ENCODE results near the gene HSD17B1.
"Not testable (repeated sequence)": the region's sequence is repeated elsewhere in the genome, so short reads cannot be mapped to it uniquely, and the experiment has no call there.

HSD17B1 gene, protein sequence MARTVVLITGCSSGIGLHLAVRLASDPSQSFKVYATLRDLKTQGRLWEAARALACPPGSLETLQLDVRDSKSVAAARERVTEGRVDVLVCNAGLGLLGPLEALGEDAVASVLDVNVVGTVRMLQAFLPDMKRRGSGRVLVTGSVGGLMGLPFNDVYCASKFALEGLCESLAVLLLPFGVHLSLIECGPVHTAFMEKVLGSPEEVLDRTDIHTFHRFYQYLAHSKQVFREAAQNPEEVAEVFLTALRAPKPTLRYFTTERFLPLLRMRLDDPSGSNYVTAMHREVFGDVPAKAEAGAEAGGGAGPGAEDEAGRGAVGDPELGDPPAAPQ

DNA sequence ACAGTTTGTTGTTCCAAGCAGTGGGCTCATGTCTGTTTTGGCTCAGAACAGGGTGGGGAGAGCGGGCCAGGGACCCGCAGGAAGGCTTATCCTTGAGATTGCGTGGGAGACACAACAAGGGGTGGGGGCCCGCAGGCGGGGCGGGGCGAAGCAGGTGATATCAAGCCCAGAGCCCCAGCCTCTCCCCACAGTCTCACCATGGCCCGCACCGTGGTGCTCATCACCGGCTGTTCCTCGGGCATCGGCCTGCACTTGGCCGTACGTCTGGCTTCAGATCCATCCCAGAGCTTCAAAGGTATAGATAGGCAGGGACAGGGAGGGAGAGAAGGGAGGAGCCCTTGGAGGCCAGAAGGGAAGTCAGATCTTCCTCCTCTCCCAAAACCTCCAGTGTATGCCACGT, at the start of gene HSD17B1:
Gene HSD17B1 (plus strand): TSS at position 188 of the 400 bp plus-strand sequence. CDS start 11 bp downstream, at position 199.
- DNase-seq = not testable (repeated sequence)

DNA sequence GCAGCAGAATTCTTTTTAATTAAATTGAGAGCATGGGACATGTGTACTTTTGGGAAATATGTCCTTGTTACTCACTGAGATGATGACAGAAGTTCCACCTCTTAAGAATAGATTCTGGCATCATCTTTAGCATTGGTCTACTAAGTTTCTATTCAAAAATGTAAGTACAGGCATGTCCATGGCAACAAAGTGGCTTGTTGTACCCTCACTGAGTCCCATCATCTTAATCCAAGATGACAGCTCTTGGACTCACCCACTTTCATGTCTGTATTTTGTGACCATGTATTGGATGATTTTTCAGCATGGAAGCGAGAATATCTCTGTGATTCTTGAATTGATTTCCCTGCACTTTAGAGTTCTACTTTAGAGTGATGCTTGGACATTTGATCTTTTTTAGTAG, 49.8 kb upstream of the HSD17B1 start:
- DNase-seq = no peak

DNA sequence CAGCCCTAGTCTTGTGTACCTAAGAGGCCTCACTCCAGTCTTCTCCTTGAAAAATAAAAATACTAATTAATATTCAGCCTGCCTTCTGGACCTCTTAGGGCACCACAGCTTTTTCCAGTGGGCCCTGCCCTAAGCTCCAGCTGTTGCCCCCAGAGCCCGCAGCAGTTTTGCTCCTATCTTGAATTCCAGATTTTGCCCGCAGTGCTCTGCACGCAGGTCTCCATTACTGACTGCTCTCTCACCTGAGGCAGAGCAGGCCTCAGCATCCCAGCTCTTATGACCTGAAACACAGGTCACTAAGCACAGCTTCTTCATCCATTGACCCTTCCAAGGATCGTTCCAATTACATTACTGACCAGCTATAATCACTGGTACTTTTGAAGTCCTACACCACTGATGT, 45.1 kb upstream of the HSD17B1 start:
- no peak for DNase-seq

DNA sequence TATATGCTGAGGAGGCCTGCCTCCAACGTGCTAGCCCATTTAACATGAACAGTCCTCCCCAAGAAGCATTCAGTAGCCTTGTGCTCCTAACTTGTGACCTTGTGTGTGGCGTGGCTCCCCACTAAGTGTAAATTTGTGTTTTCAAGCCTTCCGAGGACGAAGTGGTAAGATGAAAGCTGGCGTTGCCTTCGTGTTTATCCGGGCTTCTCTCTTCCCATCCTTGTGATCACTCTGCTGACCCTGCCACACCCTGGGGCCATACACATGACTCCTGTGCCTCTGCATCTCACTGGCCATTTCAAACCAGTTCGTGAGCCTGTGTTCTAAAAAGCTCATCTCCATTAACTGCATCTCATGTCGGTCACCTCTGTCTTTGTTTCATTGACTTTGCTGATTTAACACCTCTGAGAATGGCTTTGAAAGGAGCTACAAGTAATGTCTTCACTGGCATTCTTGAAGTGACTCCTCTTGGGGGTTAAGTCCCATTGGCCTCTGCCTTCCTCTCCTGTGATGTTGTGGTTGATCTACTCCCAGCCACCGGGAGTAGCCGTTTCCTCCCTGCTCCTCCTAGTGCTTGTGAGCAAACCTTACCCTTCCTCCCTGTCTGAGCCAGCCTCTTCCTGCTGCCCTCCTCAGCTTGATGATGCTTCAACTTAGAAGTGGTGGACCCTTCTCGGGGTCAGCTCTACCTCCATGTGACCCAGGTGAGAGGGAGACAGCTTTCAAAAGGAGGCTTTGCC, 44.1 kb upstream of the HSD17B1 start:
- DNase-seq = no peak

DNA sequence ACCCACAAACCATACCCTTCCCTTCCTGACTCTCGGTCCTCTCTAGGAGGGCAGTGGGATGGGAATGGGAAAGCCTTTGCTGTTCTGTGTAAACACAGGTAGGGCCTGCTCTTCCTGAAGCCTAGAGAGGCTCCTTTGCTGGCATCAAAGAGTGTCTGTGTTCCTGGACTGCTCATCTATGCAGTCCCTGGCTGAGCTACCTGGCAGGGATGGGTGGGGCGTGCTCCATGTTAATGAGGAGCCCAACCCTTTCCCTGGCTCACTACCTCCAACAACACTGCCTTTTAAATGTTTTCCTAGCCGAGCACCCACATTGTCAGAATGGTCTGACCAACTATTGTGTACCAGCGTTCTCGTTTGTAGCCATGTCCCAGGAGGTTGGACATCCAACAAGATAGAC, 43.3 kb upstream of the HSD17B1 start:
- no peak for DNase-seq

DNA sequence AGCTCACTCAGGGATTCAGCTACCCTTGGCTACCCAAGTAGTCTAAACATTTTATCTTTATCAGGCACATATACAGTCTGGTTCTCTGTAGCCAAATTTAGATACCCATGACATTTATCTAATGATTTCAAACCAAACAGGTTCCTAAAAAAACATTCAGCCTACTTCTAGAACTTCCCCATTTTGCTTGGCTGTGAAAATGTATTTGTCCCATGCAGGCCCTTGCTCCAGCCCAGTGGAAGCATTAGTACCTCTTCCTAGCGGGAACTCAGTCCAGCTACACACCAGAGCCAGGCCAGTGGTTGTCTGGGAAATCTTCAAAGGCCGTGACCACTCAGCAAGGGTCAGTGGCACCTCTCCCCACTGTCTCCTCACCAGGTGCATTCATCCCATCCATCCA, 42.9 kb upstream of the HSD17B1 start:
- no peak for DNase-seq

DNA sequence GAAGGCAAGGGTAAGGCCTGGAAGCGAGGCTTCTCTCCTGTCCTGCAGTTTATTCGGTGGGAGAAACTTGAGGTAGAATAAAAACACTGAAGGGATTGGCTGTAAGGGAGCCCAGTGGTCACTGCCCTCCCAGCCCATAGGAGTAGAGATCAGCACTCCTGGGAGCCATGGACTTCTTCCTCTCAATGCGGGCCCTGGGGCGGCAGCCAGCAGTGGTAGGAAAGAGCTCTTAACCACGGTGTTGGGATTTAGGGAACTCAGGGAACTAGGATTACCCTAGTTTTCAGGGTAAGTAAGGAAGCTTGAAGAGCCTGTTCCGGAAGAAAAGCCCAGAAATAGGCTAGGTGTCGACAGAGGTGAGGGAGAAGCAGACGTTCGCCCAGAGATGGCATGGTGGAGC, 40.5 kb upstream of the HSD17B1 start:
- DNase-seq = no peak

DNA sequence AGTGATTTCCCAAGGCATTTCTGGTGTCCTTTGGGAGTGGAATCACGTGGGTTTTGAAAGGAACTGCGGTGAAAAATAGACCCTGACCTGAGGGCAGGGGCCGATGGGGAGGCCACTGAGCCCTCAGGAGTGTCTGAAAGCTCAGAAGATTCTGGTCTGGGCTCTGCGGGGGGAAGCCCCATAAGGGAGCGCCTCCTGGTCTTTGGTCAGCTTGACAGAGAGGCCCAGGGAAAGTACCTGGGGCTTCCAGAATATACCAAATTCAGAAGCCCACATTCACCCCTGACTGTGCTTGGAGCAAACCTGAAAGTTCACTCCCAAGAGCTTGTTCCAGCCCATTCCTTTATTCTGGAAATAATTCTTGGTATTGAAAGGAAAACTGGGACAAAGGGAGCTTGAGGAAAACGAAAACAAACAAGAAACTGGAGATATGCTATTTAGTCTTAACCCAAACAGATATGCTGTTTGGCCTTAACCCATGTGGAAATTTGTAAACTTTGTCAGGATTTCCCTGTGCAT, 39.9 kb upstream of the HSD17B1 start:
- DNase-seq = no peak

DNA sequence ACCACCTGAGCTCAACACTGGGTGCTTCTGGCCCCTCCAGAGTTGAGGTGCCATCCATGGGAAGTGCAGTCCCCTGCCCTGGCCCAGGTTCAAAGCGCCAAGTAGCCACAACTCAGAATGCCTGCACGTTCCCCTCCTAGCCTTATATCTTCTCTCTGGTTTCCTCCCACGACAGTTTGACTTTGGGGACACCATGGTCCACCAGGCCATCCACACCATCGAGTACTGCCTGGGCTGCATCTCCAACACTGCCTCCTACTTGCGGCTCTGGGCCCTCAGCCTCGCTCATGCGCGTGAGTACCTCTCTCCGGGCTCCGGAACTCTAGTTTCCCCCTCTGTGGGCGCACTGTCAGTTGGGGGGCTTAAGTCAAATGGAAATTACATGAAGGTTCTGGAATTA, 39.0 kb upstream of the HSD17B1 start:
- DNase-seq = no peak

DNA sequence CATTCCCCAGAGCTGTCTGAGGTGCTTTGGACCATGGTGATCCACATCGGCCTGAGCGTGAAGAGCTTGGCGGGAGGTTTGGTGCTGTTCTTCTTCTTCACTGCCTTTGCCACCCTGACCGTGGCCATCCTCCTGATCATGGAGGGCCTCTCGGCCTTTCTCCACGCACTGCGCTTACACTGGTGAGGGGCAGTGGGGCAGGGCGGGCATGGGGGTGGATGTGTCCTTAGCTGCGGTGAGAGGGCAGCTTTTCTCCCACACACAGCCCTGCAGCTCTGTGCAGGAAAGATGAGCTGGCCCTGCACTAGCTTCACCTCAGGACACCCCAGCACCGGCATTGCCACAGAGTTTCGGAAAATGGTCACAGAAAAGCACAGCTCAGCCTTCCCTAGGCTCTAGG, 38.4 kb upstream of the HSD17B1 start:
- no peak for DNase-seq

DNA sequence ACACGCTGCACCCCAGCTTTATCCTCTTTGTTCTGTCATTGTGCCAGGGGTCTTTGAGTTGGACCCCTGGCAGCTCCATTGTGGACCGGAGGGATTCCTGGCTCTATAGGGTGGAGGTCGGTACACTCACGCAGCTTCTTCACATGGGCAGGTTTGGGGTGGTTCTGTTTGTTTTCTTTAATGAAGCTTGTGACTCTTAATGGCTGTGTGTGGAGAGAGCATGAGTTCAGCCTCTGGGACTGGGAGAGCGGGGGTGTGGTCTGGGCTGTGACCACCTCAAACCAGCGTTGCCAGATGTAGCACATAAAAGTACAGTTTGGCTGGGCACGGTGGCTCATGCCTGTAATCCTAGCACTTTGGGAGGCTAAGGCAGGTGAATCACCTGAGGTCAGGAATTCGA, 37.9 kb upstream of the HSD17B1 start:
- DNase-seq = no peak

DNA sequence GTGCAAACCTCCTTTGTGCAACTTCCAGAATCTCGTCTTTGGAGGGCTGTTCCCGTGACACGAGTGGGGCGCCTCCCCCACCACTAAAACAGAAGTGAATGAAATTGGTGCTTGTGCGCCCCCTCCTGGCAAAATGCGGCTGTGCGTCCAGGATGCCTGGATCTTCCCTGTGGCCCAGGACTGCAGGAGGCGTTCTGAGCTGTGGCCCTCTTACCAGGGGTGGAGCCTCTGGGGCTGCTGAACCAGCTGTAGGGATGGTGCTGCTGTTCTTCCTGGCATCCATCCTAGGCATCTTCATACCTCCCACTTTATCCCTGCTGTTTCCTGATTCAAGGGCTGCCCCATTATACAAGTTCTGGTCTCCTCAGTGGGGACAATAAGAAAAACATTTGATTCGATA, 35.2 kb upstream of the HSD17B1 start:
- peak; percentile 93 for DNase-seq

DNA sequence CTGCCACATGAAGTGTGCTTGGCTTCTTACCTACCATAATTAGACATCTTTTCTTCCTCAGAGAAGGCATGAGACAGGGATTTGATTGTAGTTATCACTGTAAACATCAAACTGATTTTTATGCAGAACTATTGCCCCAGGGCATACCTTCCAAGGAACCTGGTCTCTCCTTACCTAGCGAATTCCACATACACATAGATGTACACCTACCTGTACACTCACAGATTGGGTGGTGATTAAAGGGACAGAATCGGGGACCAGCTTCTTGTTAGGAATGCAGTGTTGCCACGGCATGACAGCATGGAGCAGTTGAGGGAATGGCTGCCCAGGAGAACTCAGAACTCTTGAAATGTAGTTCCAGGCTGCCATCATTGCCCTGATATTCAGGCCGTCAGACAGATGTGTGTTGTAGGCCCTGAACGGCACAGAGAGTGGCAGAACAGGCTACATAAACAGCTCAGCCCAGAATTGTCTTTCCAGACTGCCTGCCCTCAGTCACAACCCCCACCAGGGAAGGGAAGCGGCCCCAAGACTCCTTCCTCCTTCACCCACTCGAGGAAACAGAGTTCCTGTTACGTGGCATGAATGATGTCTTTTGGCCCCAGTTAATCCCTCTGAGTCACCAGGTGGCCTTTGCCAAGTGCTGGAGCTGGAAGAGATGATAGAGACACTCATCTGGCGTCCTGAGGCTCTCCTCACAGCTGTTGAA, 34.5 kb upstream of the HSD17B1 start:
- peak; percentile 99 for DNase-seq

DNA sequence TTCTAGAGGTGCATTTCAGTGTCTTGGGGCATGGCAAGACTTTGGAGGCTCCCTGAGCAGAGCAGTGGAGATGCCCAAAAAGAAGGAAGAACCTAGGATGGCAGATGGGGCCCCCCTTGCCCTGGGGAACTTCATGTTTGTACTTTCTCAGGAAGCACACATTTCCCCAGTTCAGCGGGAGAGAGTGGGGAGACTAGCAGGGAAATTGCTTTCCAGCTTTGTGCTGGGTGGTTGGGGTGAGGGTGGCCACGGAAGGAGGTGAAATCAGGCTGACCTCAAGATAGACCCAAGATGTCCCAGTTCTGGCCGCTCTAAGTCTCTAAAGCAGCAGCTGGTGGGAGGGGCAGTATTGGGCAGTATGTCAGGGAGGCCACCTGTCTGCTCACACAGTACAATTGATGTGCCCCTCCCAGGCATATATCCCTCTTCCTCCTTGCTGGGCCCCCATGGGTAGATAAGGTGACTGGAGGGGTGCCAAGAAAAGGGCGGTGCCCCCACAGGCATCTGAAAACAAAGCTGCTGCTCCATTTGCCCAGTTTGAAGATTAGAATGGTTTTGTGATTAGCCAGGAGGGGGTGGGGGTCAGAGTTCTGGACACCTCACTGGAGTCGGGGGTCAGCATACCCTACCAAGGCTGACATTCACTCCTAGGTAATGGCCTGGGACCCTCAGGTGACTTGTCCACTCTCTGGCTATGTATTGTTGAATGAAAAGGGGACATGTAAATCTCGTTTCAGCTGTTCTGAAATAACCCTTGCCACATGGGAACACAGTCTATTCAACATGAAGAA, 33.8 kb upstream of the HSD17B1 start:
- DNase-seq = peak; percentile 49

DNA sequence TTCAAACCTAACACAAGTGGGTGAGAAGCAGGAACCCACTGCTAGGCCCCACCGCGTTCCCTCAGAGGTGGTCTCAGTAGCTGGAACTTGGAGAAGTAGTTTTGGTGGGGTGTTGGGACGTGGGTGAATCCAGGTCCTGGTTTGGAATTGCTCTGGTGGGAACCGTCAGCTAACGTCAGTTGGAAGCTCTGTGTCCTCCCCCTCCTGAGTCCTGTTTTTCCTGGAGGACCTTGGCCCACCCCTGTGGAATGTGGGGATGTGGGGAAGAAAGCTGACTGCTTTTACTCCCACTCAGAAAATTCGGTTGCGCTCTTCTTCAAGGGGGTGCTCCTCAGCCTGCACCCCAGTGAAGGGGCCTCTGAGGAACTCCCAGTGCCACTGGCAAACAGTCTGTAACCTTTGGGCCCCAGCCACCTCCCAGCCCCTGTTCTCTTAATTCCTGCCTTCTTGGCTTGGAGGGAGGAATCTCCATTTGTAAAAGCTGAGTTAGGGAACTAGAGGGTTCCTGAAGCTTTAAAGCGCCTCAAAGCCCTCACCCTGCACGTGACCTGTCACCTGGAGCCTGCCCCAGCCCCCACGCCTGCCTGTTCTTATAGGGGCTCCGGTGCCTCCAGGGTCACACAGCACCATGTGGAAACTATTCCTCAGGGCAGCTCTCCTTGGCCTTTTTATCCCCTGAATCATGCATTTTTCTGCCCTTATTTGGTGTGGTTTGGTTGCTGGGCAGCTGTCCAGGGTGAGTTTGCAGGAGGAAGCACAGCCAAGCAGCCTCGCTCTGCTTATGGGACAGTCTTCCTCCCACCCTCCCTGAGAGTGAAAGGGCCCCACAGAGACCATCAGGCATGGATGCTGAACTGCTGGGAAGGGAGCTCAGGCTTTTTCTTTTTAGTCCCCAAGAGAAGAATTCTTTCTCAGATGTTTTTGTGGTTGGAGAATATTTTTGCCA, 32.9 kb upstream of the HSD17B1 start:
- DNase-seq = peak; percentile 100

DNA sequence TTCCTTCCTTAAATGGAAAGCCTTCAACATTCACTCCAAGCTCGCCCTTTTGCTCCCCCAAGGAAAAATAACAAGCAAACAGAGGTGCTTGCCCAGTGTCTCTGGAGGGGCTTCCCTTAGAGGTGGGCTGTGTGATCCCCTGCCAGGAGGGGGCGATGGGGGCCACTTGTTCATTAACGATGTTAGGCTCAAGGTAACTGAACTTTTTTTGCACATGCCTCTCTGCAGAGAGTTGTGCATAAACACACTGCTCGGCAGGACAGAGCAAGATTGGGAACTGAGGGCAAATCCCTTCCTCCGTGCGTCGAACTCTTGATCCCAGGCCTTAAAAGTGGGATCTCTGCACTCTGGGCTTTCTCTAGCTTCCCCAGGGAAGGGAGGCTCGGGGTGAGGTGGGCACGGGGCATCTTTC, 32.2 kb upstream of the HSD17B1 start:
- no peak for DNase-seq

DNA sequence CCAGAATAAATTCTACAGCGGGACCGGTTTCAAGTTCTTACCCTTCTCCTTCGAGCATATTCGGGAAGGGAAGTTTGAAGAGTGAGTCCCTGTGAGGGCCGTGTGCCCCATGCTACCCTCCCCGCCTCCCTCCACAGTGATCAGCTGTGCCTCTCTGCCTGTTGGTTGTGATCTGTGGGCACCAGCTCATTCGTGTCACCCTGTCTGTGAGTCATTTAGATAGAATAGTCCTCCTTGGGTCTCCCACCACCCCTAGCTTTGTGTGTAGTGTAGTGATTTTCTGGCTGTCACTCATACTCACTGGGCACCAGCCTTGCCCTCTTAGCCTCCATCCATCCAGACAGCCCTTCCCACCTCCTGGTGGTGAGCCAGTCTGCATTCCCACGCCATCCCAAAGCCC, 31.7 kb upstream of the HSD17B1 start:
- peak; percentile 38 for DNase-seq

DNA sequence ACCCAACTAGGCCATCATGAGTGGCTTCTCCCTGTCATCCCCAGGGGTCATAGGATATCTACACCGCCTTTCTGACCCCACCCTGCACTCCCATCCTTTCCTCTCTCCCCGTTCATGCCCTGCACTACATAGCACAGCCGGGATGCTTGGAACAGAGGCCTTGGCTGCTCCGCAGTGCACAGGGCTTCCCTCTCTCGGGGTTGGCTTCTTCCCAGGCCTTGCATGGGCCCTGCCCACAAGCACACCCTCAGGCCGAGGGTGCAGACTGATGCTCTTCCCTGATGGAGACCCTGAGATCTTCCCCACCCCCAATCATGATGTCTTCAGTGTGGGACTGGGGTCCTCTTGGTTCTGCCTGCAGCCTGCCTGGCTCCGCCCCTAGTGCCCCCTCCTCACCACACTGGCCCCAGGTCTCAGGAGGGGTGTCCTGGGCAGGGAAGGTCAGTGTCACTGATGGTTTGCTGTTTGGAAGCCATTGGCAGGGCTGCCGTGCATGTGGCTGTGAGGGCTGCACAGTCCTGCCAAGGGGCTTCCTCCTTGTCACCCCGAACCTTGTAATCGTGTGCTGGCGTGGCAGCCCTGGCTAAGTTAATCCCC, 31.0 kb upstream of the HSD17B1 start:
- DNase-seq = no peak

DNA sequence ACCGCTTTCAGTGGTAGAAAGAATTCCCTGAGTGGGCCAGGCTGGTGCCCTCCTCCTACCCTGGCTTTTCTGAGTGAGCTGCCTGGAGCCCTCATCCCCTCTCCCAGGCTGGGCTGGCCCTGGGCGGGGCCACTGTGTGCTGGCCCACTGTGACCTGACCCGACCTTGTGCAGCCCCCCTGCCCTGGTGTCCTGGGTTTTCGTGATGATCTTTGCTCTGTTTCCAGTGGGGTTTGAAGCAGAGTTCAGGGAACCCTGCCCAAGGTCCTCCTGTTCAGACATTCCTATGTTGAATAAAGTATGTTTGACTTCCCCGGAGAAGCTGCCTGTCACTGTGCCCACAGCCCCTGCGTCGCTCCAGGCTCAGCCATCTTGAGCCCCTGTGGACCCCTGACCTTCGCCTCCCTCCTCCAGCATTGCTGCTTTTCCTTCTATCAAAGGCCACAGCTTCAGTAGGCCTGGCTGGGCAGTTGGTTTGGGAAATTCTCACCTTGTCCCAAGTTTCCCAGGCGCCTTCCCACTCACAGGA, 30.4 kb upstream of the HSD17B1 start:
- DNase-seq = no peak

DNA sequence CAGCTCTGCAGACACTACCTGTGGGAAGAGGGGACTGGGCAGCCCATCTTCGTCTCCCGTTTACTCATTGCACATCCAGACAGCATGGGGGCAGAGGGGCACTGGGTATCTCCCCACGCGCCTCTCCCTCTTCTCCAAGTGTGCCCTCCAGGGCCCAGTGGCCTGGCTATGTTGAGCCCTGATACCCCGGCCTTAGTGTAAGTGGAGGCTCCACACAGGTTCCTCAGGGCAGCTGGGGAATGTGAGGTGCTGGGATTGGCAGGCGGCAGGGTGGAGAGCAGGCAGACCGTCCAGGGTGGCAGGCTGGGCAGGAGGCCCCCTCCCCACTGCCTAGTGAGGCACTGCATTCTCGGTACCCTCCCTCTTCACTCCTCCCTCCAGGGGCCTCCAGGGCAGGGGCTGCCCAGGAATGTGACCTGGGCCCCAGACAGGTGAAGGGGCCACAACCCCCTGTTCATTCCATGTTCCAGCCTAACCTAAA, 29.9 kb upstream of the HSD17B1 start:
- DNase-seq = no peak

DNA sequence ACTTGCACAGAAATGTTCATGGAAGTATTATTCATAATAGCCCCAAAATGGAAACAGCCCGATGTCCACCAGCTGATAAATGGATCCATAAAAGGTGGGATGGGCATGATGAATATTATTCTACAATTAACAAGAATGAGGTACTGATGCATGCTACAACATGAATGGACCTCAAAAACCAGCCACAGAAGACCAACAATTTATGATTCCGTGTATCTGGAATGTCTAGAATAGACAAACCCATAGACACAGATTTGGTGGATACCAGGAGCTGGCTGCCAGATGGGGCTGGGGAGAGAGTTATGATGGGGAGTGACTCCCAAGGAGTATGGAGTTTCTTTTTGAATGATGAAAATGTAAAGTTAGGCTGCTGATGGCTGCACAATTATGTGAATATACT, 27.5 kb upstream of the HSD17B1 start:
- peak; percentile 93 for DNase-seq
